ENCODE data around the gene NAPA. TPM values are rescaled to one million over a fixed set of nuclear protein-coding genes. Genes with fewer than 3 reads are reported as not detected.

The NAPA gene
- total RNA-seq, 1 donor from 2014 or later, result 28.2 TPM

DNA sequence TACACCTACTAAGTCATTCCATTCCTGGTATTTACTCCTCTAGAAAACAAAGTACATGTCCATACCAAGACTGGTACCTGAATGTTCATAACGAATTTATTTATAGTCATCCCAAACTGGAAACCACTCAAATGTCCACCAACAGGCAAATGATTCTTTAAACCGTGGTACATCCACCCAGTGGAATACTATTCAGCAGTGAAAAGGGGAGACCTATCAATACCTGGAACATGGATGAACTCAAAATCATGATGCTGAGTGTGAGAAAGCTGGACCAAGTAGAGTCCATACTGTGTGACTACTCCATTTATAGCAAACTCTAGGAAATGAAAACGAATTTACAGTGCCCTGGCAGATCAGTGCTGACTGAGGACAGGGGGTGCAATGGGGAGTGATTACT lies 11.9 kb upstream of the NAPA start:
- no peak overlapping the region for H3K9ac ChIP-seq (ENCODE audit: low read depth in 1 of 3, low read length in 3 of 3)
- no peak overlapping the region for H3K27ac ChIP-seq (ENCODE audit: low read depth, low read length)
- peaks cover 0 to 3% (median 0%) of the 10 kb centered on the region in 3 donors for H3K27me3 ChIP-seq (ENCODE audit: control insufficient read depth in 3 of 3, insufficient read depth in 3 of 3, low read length in 3 of 3)
- H3K9me3 ChIP-seq (ENCODE audit: control insufficient read depth in 3 of 3, low read length in 3 of 3), result no peaks in the 10 kb centered on the region
- H3K36me3 ChIP-seq (ENCODE audit: control insufficient read depth in 3 of 3, insufficient read depth in 3 of 3, low read length in 3 of 3), result no peaks in the 10 kb centered on the region
- peaks cover 3 to 6% (median 4%) of the 10 kb centered on the region in 3 donors for H3K4me1 ChIP-seq (ENCODE audit: control insufficient read depth in 3 of 3, insufficient read depth in 3 of 3, low read length in 3 of 3)
- no peak overlapping the region for H3K4me3 ChIP-seq (ENCODE audit: low read length in 3 of 3)

DNA sequence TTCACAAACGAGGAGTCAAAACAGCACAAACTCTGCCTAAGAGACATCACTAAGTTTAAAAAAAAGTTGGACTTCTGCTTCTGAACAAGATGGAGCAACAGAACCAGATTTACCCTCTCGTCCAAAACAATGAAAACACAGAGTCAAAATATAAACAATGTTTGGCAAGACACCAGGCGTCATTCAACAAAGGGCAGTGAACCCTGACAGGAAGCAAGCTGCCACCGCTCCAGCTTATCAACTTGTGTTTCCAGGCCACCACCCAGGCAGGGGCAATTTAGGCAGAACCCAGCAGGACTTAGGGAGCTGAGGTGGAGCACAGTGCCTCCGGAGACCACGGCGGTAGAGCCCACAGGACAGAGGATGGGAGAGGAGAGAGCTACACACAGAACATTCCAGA lies 8.6 kb upstream of the NAPA start:
- H3K9ac ChIP-seq (ENCODE audit: low read depth in 1 of 3, low read length in 3 of 3), result no peak overlapping the region
- no peaks in the 10 kb centered on the region for H3K9me3 ChIP-seq (ENCODE audit: control insufficient read depth in 3 of 3, low read length in 3 of 3)
- H3K36me3 ChIP-seq (ENCODE audit: control insufficient read depth in 3 of 3, insufficient read depth in 3 of 3, low read length in 3 of 3), result no peaks in the 10 kb centered on the region
- no peaks in the 10 kb centered on the region for H3K27me3 ChIP-seq (ENCODE audit: control insufficient read depth in 3 of 3, insufficient read depth in 3 of 3, low read length in 3 of 3)
- H3K4me1 ChIP-seq (ENCODE audit: control insufficient read depth in 3 of 3, insufficient read depth in 3 of 3, low read length in 3 of 3), result peaks cover 6 to 10% (median 9%) of the 10 kb centered on the region in 3 donors
- H3K27ac ChIP-seq (ENCODE audit: low read depth, low read length), result no peak overlapping the region
- H3K4me3 ChIP-seq (ENCODE audit: low read length in 3 of 3), result no peak overlapping the region

DNA sequence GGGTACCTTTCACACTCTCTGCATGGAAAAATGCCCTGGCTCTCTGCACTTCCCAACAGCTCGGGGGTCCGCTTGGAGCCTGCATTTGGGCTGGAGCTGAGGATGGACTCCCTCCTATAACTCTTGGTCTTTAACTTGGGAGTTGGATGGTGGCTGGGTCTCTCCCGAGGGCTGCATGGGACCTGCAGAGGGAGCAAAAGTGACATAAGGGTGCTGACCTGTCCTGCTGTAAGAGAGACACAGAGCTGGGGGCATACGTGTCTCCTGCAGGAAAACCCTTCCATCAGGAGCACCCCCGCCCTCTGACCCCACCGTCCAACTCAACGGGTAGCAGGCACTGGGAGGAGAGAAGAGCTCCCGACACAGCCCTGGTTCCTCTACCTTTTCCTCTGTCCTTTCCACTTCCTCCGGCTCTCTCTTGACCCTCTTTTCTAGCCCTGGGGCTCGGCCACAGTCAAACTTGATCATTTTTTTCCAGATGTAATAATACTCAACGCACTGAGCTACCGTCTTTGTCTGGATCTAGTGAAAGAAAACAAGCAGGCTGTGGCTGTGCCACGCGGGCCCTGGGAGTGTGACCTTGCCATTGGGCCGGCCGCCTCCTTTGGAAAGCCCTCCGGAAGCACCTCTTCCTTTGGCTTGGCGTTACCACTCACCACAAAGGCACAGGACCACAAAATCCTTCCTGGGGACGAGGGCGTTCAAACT lies 6.8 kb upstream of the NAPA start:
- H3K9me3 ChIP-seq (ENCODE audit: control insufficient read depth in 3 of 3, low read length in 3 of 3), result no peaks in the 10 kb centered on the region
- H3K4me1 ChIP-seq (ENCODE audit: control insufficient read depth in 3 of 3, insufficient read depth in 3 of 3, low read length in 3 of 3), result peaks cover 6 to 10% (median 9%) of the 10 kb centered on the region in 3 donors
- peak overlapping the region in 1 of 3 donors; percentile 64 for H3K9ac ChIP-seq (ENCODE audit: low read depth in 1 of 3, low read length in 3 of 3)
- no peaks in the 10 kb centered on the region for H3K27me3 ChIP-seq (ENCODE audit: control insufficient read depth in 3 of 3, insufficient read depth in 3 of 3, low read length in 3 of 3)
- H3K36me3 ChIP-seq (ENCODE audit: control insufficient read depth in 3 of 3, insufficient read depth in 3 of 3, low read length in 3 of 3), result no peaks in the 10 kb centered on the region
- H3K27ac ChIP-seq (ENCODE audit: low read depth, low read length), result no peak overlapping the region
- H3K4me3 ChIP-seq (ENCODE audit: low read length in 3 of 3), result peak overlapping the region in 1 of 3 donors; percentile 45

DNA sequence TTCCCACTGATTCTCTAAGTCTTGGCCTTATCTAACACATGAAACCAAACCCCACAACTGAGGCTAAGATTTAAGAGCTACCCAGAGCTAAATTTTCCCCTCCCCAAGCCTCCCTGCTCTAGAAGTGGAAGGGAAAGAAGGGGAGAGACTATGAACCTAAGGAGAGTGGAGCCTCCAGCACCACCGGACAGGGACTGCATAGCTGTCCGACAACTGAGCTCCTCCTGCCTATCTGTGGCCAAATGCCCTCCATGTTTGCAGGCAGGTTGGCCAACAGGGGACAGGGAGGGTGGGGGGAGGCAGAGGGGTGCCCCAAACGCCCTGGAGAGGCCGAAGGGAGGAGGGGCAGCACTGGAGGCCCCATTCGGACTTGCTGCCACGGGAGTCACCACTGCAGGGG lies 6.0 kb upstream of the NAPA start:
- Histone ChIP-seq H3K4me1 (ENCODE audit: control insufficient read depth in 3 of 3, insufficient read depth in 3 of 3, low read length in 3 of 3) (peaks cover 6 to 13% (median 10%) of the 10 kb centered on the region in 3 donors), H3K27me3 (ENCODE audit: control insufficient read depth in 3 of 3, insufficient read depth in 3 of 3, low read length in 3 of 3) (no peaks in the 10 kb centered on the region), H3K27ac (ENCODE audit: low read depth, low read length) (no peak overlapping the region), H3K4me3 (ENCODE audit: low read length in 3 of 3) (no peak overlapping the region), H3K9me3 (ENCODE audit: control insufficient read depth in 3 of 3, low read length in 3 of 3) (no peaks in the 10 kb centered on the region), H3K36me3 (ENCODE audit: control insufficient read depth in 3 of 3, insufficient read depth in 3 of 3, low read length in 3 of 3) (no peaks in the 10 kb centered on the region), H3K9ac (ENCODE audit: low read depth in 1 of 3, low read length in 3 of 3) (no peak overlapping the region)

GRCh38 chr19:47520343-47520806 lies 5.5 kb upstream of the NAPA start:
- H3K27ac ChIP-seq (ENCODE audit: low read depth, low read length), result no peak overlapping the region
- H3K9me3 ChIP-seq (ENCODE audit: control insufficient read depth in 3 of 3, low read length in 3 of 3), result no peaks in the 10 kb centered on the region
- H3K36me3 ChIP-seq (ENCODE audit: control insufficient read depth in 3 of 3, insufficient read depth in 3 of 3, low read length in 3 of 3), result no peaks in the 10 kb centered on the region
- no peaks in the 10 kb centered on the region for H3K27me3 ChIP-seq (ENCODE audit: control insufficient read depth in 3 of 3, insufficient read depth in 3 of 3, low read length in 3 of 3)
- no peak overlapping the region for H3K9ac ChIP-seq (ENCODE audit: low read depth in 1 of 3, low read length in 3 of 3)
- peaks cover 6 to 15% (median 13%) of the 10 kb centered on the region in 3 donors for H3K4me1 ChIP-seq (ENCODE audit: control insufficient read depth in 3 of 3, insufficient read depth in 3 of 3, low read length in 3 of 3)
- H3K4me3 ChIP-seq (ENCODE audit: low read length in 3 of 3), result no peak overlapping the region

DNA sequence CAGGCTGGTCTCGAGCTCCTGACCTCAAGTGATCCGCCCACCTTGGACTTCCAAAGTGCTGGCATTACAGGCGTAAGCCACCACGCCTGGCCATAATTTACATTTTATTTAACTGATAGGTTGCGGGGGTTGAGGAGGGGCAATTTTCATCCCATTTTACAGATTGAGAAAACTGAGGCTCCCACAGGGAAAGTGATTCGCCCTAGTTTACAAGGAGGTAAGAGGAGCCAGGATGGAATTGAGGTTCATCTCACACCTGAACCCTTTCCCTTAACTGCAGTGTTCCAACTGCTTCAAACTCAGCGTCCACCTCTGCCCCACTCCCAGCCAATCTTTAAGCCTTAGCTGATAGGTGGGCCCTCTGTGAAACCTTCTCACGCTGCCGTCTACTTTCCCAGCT lies 4.0 kb upstream of the NAPA start:
- H3K27me3 ChIP-seq (ENCODE audit: control insufficient read depth in 3 of 3, insufficient read depth in 3 of 3, low read length in 3 of 3), result no peaks in the 10 kb centered on the region
- peaks cover 0 to 4% (median 0%) of the 10 kb centered on the region in 3 donors for H3K36me3 ChIP-seq (ENCODE audit: control insufficient read depth in 3 of 3, insufficient read depth in 3 of 3, low read length in 3 of 3)
- H3K9ac ChIP-seq (ENCODE audit: low read depth in 1 of 3, low read length in 3 of 3), result peak overlapping the region in 1 of 3 donors; percentile 8
- H3K27ac ChIP-seq (ENCODE audit: low read depth, low read length), result no peak overlapping the region
- no peak overlapping the region for H3K4me3 ChIP-seq (ENCODE audit: low read length in 3 of 3)
- H3K9me3 ChIP-seq (ENCODE audit: control insufficient read depth in 3 of 3, low read length in 3 of 3), result no peaks in the 10 kb centered on the region
- H3K4me1 ChIP-seq (ENCODE audit: control insufficient read depth in 3 of 3, insufficient read depth in 3 of 3, low read length in 3 of 3), result peaks cover 6 to 24% (median 20%) of the 10 kb centered on the region in 3 donors

DNA sequence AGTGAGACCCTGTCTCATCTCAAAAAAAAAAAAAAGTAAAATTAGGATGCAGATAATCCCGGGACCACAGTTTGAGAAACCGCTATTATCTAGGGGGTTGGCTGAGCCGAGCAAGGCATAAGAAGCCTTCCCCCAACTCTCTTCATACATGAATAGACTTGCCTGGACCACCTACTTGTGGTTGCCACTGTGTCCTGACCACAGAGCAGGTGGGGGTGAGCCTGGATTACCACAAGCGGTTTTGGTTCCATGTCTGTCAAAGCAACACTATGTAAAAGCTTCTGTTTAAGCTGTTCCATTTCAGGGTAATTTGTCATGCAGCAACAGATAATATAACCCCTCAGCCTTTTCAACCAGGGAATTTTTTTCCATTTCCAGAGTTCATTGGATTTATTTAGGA lies 3.3 kb upstream of the NAPA start:
- H3K27ac ChIP-seq (ENCODE audit: low read depth, low read length), result no peak overlapping the region
- no peak overlapping the region for H3K9ac ChIP-seq (ENCODE audit: low read depth in 1 of 3, low read length in 3 of 3)
- peaks cover 11 to 30% (median 24%) of the 10 kb centered on the region in 3 donors for H3K4me1 ChIP-seq (ENCODE audit: control insufficient read depth in 3 of 3, insufficient read depth in 3 of 3, low read length in 3 of 3)
- H3K9me3 ChIP-seq (ENCODE audit: control insufficient read depth in 3 of 3, low read length in 3 of 3), result no peaks in the 10 kb centered on the region
- H3K4me3 ChIP-seq (ENCODE audit: low read length in 3 of 3), result no peak overlapping the region
- H3K27me3 ChIP-seq (ENCODE audit: control insufficient read depth in 3 of 3, insufficient read depth in 3 of 3, low read length in 3 of 3), result no peaks in the 10 kb centered on the region
- H3K36me3 ChIP-seq (ENCODE audit: control insufficient read depth in 3 of 3, insufficient read depth in 3 of 3, low read length in 3 of 3), result peaks cover 0 to 4% (median 0%) of the 10 kb centered on the region in 3 donors

- Histone ChIP-seq H3K4me1 (ENCODE audit: control insufficient read depth in 3 of 3, insufficient read depth in 3 of 3, low read length in 3 of 3) (peaks cover 44 to 59% (median 52%) of the 10 kb centered on the region in 3 donors), H3K27ac (ENCODE audit: low read depth, low read length) (peak overlapping the region; percentile 100), H3K9ac (ENCODE audit: low read depth in 1 of 3, low read length in 3 of 3) (peak overlapping the region; percentile 96 to 100 (median 100)), H3K36me3 (ENCODE audit: control insufficient read depth in 3 of 3, insufficient read depth in 3 of 3, low read length in 3 of 3) (peaks cover 0 to 4% (median 0%) of the 10 kb centered on the region in 3 donors), H3K4me3 (ENCODE audit: low read length in 3 of 3) (peak overlapping the region; percentile 81 to 100 (median 99)), H3K9me3 (ENCODE audit: control insufficient read depth in 3 of 3, low read length in 3 of 3) (no peaks in the 10 kb centered on the region), H3K27me3 (ENCODE audit: control insufficient read depth in 3 of 3, insufficient read depth in 3 of 3, low read length in 3 of 3) (no peaks in the 10 kb centered on the region)
These were observed 553 bp downstream of the NAPA start for GRCh38 chr19:47514151-47514868.

DNA sequence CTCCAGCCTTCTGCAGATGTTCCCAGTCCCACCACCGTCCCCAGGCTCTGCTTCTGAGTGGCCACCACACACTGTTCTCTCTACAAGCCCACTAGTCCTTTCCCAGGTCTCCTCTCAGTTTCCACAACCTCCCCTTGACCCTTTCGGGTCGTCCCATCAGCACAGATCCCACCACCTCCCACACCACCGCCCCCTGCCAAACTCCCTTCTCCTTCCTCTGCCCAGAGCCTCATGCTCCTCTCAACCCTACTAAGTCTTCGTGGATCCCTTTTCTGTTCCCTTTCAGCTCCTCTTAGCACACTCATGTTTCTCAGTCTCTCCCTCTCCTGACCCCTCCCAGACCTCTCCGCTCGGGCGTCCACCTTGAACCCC lies 1.9 kb downstream of the NAPA start:
- peak overlapping the region; percentile 100 for H3K27ac ChIP-seq (ENCODE audit: low read depth, low read length)
- H3K4me3 ChIP-seq (ENCODE audit: low read length in 3 of 3), result peak overlapping the region; percentile 45 to 99 (median 46)
- H3K27me3 ChIP-seq (ENCODE audit: control insufficient read depth in 3 of 3, insufficient read depth in 3 of 3, low read length in 3 of 3), result no peaks in the 10 kb centered on the region
- H3K9ac ChIP-seq (ENCODE audit: low read depth in 1 of 3, low read length in 3 of 3), result peak overlapping the region; percentile 60 to 100 (median 100)
- peaks cover 0 to 4% (median 0%) of the 10 kb centered on the region in 3 donors for H3K36me3 ChIP-seq (ENCODE audit: control insufficient read depth in 3 of 3, insufficient read depth in 3 of 3, low read length in 3 of 3)
- H3K9me3 ChIP-seq (ENCODE audit: control insufficient read depth in 3 of 3, low read length in 3 of 3), result no peaks in the 10 kb centered on the region
- H3K4me1 ChIP-seq (ENCODE audit: control insufficient read depth in 3 of 3, insufficient read depth in 3 of 3, low read length in 3 of 3), result peaks cover 56 to 72% (median 65%) of the 10 kb centered on the region in 3 donors

All from skeletal muscle tissue (tissue), 4 donors.